ENCODE measurements around the gene METTL15. TPM values are rescaled to one million over a fixed set of nuclear protein-coding genes. Genes with fewer than 3 reads are reported as not detected.

The METTL15 gene
- total RNA-seq, 5 donors from 2014 or later (not counting 1 experiment from before 2014, with no cell fraction given): 7.6 to 12.1 (median 10.6) TPM

DNA sequence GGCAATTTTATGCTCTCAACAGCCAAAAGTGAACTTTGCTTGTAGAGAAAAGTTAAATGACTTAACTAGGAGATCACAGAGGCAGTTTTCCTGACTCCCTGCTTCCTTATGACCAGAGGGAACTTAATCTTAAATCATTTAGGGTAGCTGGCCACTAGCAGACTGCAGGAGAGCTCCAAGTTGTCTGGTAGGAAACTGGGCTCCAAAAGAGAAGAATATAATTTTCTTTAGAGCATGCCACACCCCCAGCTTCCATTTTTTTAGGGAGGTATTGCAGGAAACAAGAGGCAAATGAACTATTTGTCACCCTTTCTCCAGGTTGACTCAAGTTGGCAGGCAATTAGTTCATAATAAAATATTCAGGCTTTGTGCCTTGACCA, 2.6 kb downstream of the METTL15 start:
- Mint-ChIP-seq H3K9me3 (no peaks in the 10 kb centered on the region), H3K4me3 (peak overlapping the region; percentile 89 to 94 (median 93)), H3K27ac (peak overlapping the region; percentile 90 to 91), H3K27me3 (no peaks in the 10 kb centered on the region), H3K4me1 (peaks cover 52 to 68% (median 65%) of the 10 kb centered on the region in 3 donors), H3K36me3 (peaks cover 13% of the 10 kb centered on the region)
- no peak for ATAC-seq (replicated peaks in 1 of 4)
- peak overlapping the region; percentile 97 for H3K27ac ChIP-seq (ENCODE audit: low read length)
- ChIA-PET CTCF (no interaction called here), POLR2A (interaction anchor here in 1 of 2 donors (1.3 kb wide), 1 partner anchor 8 kb away, joined by 3 read pairs; no protein-coding TSS in a partner anchor)
- H3K4me3 ChIP-seq (ENCODE audit: control insufficient read depth in 1 of 2, extremely low read depth in 1 of 2, low read length in 1 of 2): peak overlapping the region; percentile 75 to 78
- H3K36me3 ChIP-seq (ENCODE audit: control insufficient read depth in 2 of 2, extremely low read depth in 1 of 2, insufficient read depth in 1 of 2, low read length in 1 of 2): peaks cover 0 to 4% of the 10 kb centered on the region in 2 donors
- no peaks in the 10 kb centered on the region for H3K27me3 ChIP-seq (replicated peaks in 1 of 2; ENCODE audit: control insufficient read depth in 2 of 2, extremely low read depth in 1 of 2, insufficient read depth in 2 of 2, low read length in 1 of 2)
- DNase-seq: peak in 1 of 35 experiments; percentile 15
- H3K4me1 ChIP-seq (ENCODE audit: control insufficient read depth in 1 of 2, extremely low read depth in 1 of 2, insufficient read depth in 2 of 2, low read length in 2 of 2): peaks cover 18 to 26% of the 10 kb centered on the region in 2 experiments
- no peaks in the 10 kb centered on the region for H3K9me3 ChIP-seq

DNA sequence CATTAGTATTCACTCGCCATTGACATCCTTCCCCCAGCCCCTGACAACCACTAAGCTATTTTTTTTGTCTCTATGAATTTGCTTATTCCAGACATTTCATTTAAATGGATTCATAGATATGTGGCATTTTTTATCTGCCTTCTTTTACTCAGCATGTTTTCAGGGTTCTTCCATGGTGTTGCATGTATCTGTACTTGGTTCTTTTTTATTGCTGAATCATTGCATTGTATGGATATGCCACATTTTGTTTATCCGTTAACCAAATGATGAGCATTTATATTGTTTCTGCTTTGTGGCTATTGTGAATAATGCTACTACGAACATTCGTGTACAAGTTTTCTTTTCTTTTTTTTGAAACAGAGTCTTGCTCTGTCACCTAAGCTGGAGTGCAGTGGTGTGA, 5.9 kb downstream of the METTL15 start:
- no peak for ATAC-seq (replicated peaks in 1 of 4)
- Mint-ChIP-seq H3K4me1 (peaks cover 43 to 59% (median 59%) of the 10 kb centered on the region in 3 donors), H3K9me3 (no peaks in the 10 kb centered on the region), H3K4me3 (no peak overlapping the region), H3K27ac (no peak overlapping the region), H3K36me3 (peaks cover 19% of the 10 kb centered on the region), H3K27me3 (no peaks in the 10 kb centered on the region)
- H3K36me3 ChIP-seq (ENCODE audit: control insufficient read depth in 2 of 2, extremely low read depth in 1 of 2, insufficient read depth in 1 of 2, low read length in 1 of 2): peaks cover 0 to 6% of the 10 kb centered on the region in 2 donors
- no peaks in the 10 kb centered on the region for H3K27me3 ChIP-seq (replicated peaks in 1 of 2; ENCODE audit: control insufficient read depth in 2 of 2, extremely low read depth in 1 of 2, insufficient read depth in 2 of 2, low read length in 1 of 2)
- whole genome bisulfite sequencing (ENCODE audit: insufficient coverage): 100% methylated on average over 1 of the region's 4 CpGs
- no peaks in the 10 kb centered on the region for H3K9me3 ChIP-seq
- no peak for DNase-seq
- no peak overlapping the region for H3K27ac ChIP-seq (ENCODE audit: low read length)
- ChIA-PET CTCF (no interaction called here), POLR2A (no interaction called here)
- peaks cover 3 to 14% of the 10 kb centered on the region in 2 experiments for H3K4me1 ChIP-seq (ENCODE audit: control insufficient read depth in 1 of 2, extremely low read depth in 1 of 2, insufficient read depth in 2 of 2, low read length in 2 of 2)
- H3K4me3 ChIP-seq (ENCODE audit: control insufficient read depth in 1 of 2, extremely low read depth in 1 of 2, low read length in 1 of 2): no peak overlapping the region

DNA sequence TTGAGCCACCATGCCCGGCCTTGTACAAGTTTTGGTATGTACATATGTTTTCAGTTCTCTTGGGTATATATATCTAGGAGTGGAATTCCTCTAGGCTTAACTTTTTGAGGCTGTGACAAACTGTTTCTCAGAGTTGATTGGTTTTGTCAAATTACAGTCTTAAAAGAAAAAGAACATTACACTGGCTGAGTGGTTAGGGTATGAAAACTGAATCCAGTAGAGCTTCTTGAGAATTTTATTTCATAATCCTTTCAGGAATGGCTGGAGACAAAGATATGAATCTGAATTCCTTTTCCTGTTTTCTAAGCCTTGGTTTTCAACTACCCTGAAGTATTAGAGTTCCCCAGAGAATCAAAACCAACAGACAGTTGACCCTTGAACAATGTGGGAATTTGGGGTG, 6.5 kb downstream of the METTL15 start:
- Mint-ChIP-seq H3K27me3 (no peaks in the 10 kb centered on the region), H3K4me3 (no peak overlapping the region), H3K27ac (no peak overlapping the region), H3K36me3 (peaks cover 21% of the 10 kb centered on the region), H3K9me3 (no peaks in the 10 kb centered on the region), H3K4me1 (peaks cover 37 to 56% (median 55%) of the 10 kb centered on the region in 3 donors)
- no peak for ATAC-seq (replicated peaks in 1 of 4)
- H3K27me3 ChIP-seq (replicated peaks in 1 of 2; ENCODE audit: control insufficient read depth in 2 of 2, extremely low read depth in 1 of 2, insufficient read depth in 2 of 2, low read length in 1 of 2): no peaks in the 10 kb centered on the region
- ChIA-PET CTCF (no interaction called here), POLR2A (interaction anchor here in 1 of 2 donors (0.6 kb wide), 1 partner anchor 126 kb away, joined by 3 read pairs; no protein-coding TSS in a partner anchor)
- H3K9me3 ChIP-seq: no peaks in the 10 kb centered on the region
- WGBS (ENCODE audit: insufficient coverage): 100% methylated on average over 1 of the region's 1 CpG
- DNase-seq: no peak
- H3K36me3 ChIP-seq (ENCODE audit: control insufficient read depth in 2 of 2, extremely low read depth in 1 of 2, insufficient read depth in 1 of 2, low read length in 1 of 2): peaks cover 0 to 6% of the 10 kb centered on the region in 2 donors
- H3K4me3 ChIP-seq (ENCODE audit: control insufficient read depth in 1 of 2, extremely low read depth in 1 of 2, low read length in 1 of 2): no peak overlapping the region
- peaks cover 3 to 7% of the 10 kb centered on the region in 2 experiments for H3K4me1 ChIP-seq (ENCODE audit: control insufficient read depth in 1 of 2, extremely low read depth in 1 of 2, insufficient read depth in 2 of 2, low read length in 2 of 2)
- no peak overlapping the region for H3K27ac ChIP-seq (ENCODE audit: low read length)

DNA sequence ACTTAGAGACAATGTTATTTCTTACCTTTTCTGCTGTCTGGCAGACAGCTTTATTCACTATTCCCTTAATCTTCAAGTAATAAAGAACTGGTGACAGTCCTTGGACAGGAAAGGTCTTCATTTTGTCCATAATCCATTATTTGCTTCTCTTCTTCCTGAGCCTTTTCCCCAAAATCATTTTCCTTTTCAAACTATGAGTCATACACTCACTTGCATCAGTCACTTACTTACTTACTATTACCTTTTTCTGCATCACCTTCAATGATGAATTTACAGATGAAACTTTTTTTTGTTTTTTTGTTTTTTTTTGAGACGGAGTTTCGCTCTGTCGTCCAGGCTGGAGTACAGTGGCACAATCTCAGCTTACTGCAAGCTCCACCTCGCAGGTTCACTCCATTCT, 9.5 kb downstream of the METTL15 start:
- H3K27me3 Mint-ChIP-seq: no peaks in the 10 kb centered on the region
- H3K4me3 Mint-ChIP-seq: no peak overlapping the region
- no peak overlapping the region for H3K4me3 ChIP-seq (ENCODE audit: control insufficient read depth in 1 of 2, extremely low read depth in 1 of 2, low read length in 1 of 2)
- CTCF ChIA-PET: no interaction called here
- no peaks in the 10 kb centered on the region for H3K27me3 ChIP-seq (replicated peaks in 1 of 2; ENCODE audit: control insufficient read depth in 2 of 2, extremely low read depth in 1 of 2, insufficient read depth in 2 of 2, low read length in 1 of 2)
- POLR2A ChIA-PET: interaction anchor here in 1 of 2 donors (1.4 kb wide), 1 partner anchor 10 kb away, joined by 7 read pairs; the partner anchor contains the start of gene KIF18A
- peaks cover 0 to 2% of the 10 kb centered on the region in 2 experiments for H3K4me1 ChIP-seq (ENCODE audit: control insufficient read depth in 1 of 2, extremely low read depth in 1 of 2, insufficient read depth in 2 of 2, low read length in 2 of 2)
- H3K27ac Mint-ChIP-seq: no peak overlapping the region
- H3K36me3 ChIP-seq (ENCODE audit: control insufficient read depth in 2 of 2, extremely low read depth in 1 of 2, insufficient read depth in 1 of 2, low read length in 1 of 2): peaks cover 0 to 6% of the 10 kb centered on the region in 2 donors
- WGBS (ENCODE audit: insufficient coverage): 100% methylated on average over 1 of the region's 4 CpGs
- ATAC-seq (replicated peaks in 1 of 4): no peak
- H3K9me3 Mint-ChIP-seq: no peaks in the 10 kb centered on the region
- H3K9me3 ChIP-seq: no peaks in the 10 kb centered on the region
- no peak for DNase-seq
- H3K27ac ChIP-seq (ENCODE audit: low read length): no peak overlapping the region
- peaks cover 21% of the 10 kb centered on the region for H3K36me3 Mint-ChIP-seq
- H3K4me1 Mint-ChIP-seq: peaks cover 20 to 35% (median 31%) of the 10 kb centered on the region in 3 donors

GRCh38 chr11:28123151-28123581, 15.0 kb downstream of the METTL15 start:
- POLR2A ChIA-PET: no interaction called here
- H3K27ac Mint-ChIP-seq: no peak overlapping the region

GRCh38 chr11:28132548-28132947, 24.4 kb downstream of the METTL15 start:
- Histone ChIP-seq H3K4me3 (ENCODE audit: control insufficient read depth in 1 of 2, extremely low read depth in 1 of 2, low read length in 1 of 2) (no peak overlapping the region), H3K27me3 (replicated peaks in 1 of 2; ENCODE audit: control insufficient read depth in 2 of 2, extremely low read depth in 1 of 2, insufficient read depth in 2 of 2, low read length in 1 of 2) (no peaks in the 10 kb centered on the region), H3K36me3 (ENCODE audit: control insufficient read depth in 2 of 2, extremely low read depth in 1 of 2, insufficient read depth in 1 of 2, low read length in 1 of 2) (peaks cover 0 to 2% of the 10 kb centered on the region in 2 donors), H3K27ac (ENCODE audit: low read length) (no peak overlapping the region), H3K4me1 (ENCODE audit: control insufficient read depth in 1 of 2, extremely low read depth in 1 of 2, insufficient read depth in 2 of 2, low read length in 2 of 2) (no peaks in the 10 kb centered on the region), H3K9me3 (peaks cover 2% of the 10 kb centered on the region)
- CTCF ChIA-PET: no interaction called here
- WGBS (ENCODE audit: insufficient coverage): no CpG with 5 or more reads among the region's 1 CpG
- Mint-ChIP-seq H3K36me3 (peaks cover 50% of the 10 kb centered on the region), H3K27me3 (no peaks in the 10 kb centered on the region), H3K4me3 (no peak overlapping the region), H3K9me3 (peaks cover 0 to 20% (median 8%) of the 10 kb centered on the region in 3 donors), H3K27ac (no peak overlapping the region), H3K4me1 (no peaks in the 10 kb centered on the region)
- ATAC-seq (replicated peaks in 1 of 4) (no peak), DNase-seq (no peak)
- POLR2A ChIA-PET: no interaction called here

More at GRCh38 chr11:28123151-28123581, 15.0 kb downstream of the METTL15 start:
- Mint-ChIP-seq H3K36me3 (peaks cover 34% of the 10 kb centered on the region), H3K27me3 (no peaks in the 10 kb centered on the region), H3K9me3 (no peaks in the 10 kb centered on the region), H3K4me3 (no peak overlapping the region), H3K4me1 (peaks cover 18 to 21% (median 19%) of the 10 kb centered on the region in 3 donors)
- Histone ChIP-seq H3K27ac (ENCODE audit: low read length) (no peak overlapping the region), H3K36me3 (ENCODE audit: control insufficient read depth in 2 of 2, extremely low read depth in 1 of 2, insufficient read depth in 1 of 2, low read length in 1 of 2) (peaks cover 0 to 3% of the 10 kb centered on the region in 2 donors), H3K4me1 (ENCODE audit: control insufficient read depth in 1 of 2, extremely low read depth in 1 of 2, insufficient read depth in 2 of 2, low read length in 2 of 2) (no peaks in the 10 kb centered on the region), H3K9me3 (no peaks in the 10 kb centered on the region), H3K27me3 (replicated peaks in 1 of 2; ENCODE audit: control insufficient read depth in 2 of 2, extremely low read depth in 1 of 2, insufficient read depth in 2 of 2, low read length in 1 of 2) (no peaks in the 10 kb centered on the region), H3K4me3 (ENCODE audit: control insufficient read depth in 1 of 2, extremely low read depth in 1 of 2, low read length in 1 of 2) (no peak overlapping the region)
- no peak for DNase-seq
- WGBS (ENCODE audit: insufficient coverage): no CpG with 5 or more reads among the region's 3 CpGs
- no peak for ATAC-seq (replicated peaks in 1 of 4)
- CTCF ChIA-PET: no interaction called here

Measured in T-cell (primary cell).